HepG2 (cell line): ENCODE measurements around the gene OR10A2. TPM values are rescaled to one million over a fixed set of nuclear protein-coding genes. Genes with fewer than 3 reads are reported as not detected.
A peak's percentile ranks its signal among the peaks of the same experiment; 100 is the strongest.

Experiments used
- ATAC-seq: fragments of 200-7000 bp; cut with Tn5 transposase; 3 replicates; pipeline ENCODE4 v1.9.1; 2020; ENCODE audit warnings: mild to moderate bottlenecking, moderate library complexity
- BruUV-seq: library from RNA; stranded (reverse); fragments of 400-500 nt; replicated peaks from 2 replicates; lab custom pipeline; 2021; lab: Mats Ljungman, UMichigan
- CTCF ChIA-PET: fragments of 300-600 bp; formaldehyde crosslinking; extraction: SDS; loops from one replicate; lab custom pipeline; 2021; ENCODE audit warnings: low total read pairs, inconsistent platforms, low intra/inter-chr PET ratio; lab: Yijun Ruan, JAX
- POLR2A ChIA-PET: fragments of 350-600 bp; sonication (Branson Sonifier 250); formaldehyde crosslinking; loops from one replicate; lab custom pipeline; 2020; ENCODE audit warnings: antibody characterized with exemption, inconsistent platforms; lab: Yijun Ruan, JAX
- DNase-seq: peaks from one replicate; pipeline ENCODE4 v3.0.0-alpha.2; 2015; ENCODE audit warnings: low spot score
- FAIRE-seq: peaks from 3 replicates; lab custom pipeline; 2011; peaks lifted over from hg19 to GRCh38; lab: Jason Lieb, UNC
- H2AFZ ChIP-seq: one replicate; pipeline ENCODE4 v1.6.1; 2011; ENCODE audit warnings: low read length, inconsistent platforms
- H3K27ac ChIP-seq: fragments of 300-600 bp; 3 replicates; pipeline ENCODE4 v1.8.0; 2011; ENCODE audit warnings: mixed run types, mild to moderate bottlenecking, mixed read lengths, low read length, inconsistent platforms; ENCODE audit not compliant: insufficient read depth; ENCODE audit errors: extremely low read length
- H3K27me3 ChIP-seq, 2 experiments: fragments of 200-600 bp in 1 of 2; 2 replicates in 1 of 2; 3 replicates in 1 of 2; pipeline versions ENCODE4 v1.6.0 to v1.8.0; 2011; ENCODE audit warnings: low read length in 2 of 2, mild to moderate bottlenecking in 2 of 2, moderate library complexity in 2 of 2, inconsistent platforms in 1 of 2; ENCODE audit not compliant: insufficient read depth in 2 of 2, control insufficient read depth in 1 of 2
- H3K36me3 ChIP-seq, 2 experiments: fragments of 200-600 bp in 1 of 2; replicated peaks in 1 of 2; 2 replicates in 1 of 2; 3 replicates in 1 of 2; pipeline versions ENCODE4 v1.5.1 to v1.8.0; 2011; ENCODE audit warnings: low read length in 2 of 2, inconsistent platforms in 1 of 2; ENCODE audit not compliant: insufficient read depth in 2 of 2, control insufficient read depth in 1 of 2
- H3K4me1 ChIP-seq: 2 replicates; pipeline ENCODE4 v1.5.1; 2012; ENCODE audit warnings: low read length, inconsistent platforms; ENCODE audit not compliant: insufficient read depth
- H3K4me2 ChIP-seq: 2 replicates; pipeline ENCODE4 v1.6.0; 2011; ENCODE audit warnings: low read depth, low read length, inconsistent platforms
- H3K4me3 ChIP-seq, 3 experiments: fragments of 200-600 bp in 1 of 3; sonication (generic), shearing (Covaris generic) in 1 of 3; replicated peaks in 1 of 3; 2 replicates each; pipeline ENCODE4 v1.5.1; 2011 to 2016; ENCODE audit warnings: low read length in 3 of 3, inconsistent platforms in 2 of 3, low read depth in 2 of 3, mild to moderate bottlenecking in 2 of 3, control low read depth in 1 of 3, mixed read lengths in 1 of 3; ENCODE audit not compliant: insufficient read depth in 1 of 3
- H3K79me2 ChIP-seq: one replicate; pipeline ENCODE4 v1.6.1; 2011; ENCODE audit warnings: low read length, inconsistent platforms; ENCODE audit not compliant: insufficient read depth
- H3K9ac ChIP-seq: 2 replicates; pipeline ENCODE4 v1.6.0; 2011; ENCODE audit warnings: mild to moderate bottlenecking, low read depth, low read length, inconsistent platforms; ENCODE audit not compliant: insufficient read depth
- H3K9me3 ChIP-seq: 2 replicates; pipeline ENCODE4 v1.5.1; 2012; ENCODE audit warnings: mild to moderate bottlenecking, low read length
- H4K20me1 ChIP-seq: 2 replicates; pipeline ENCODE4 v1.6.0; 2011; ENCODE audit warnings: inconsistent platforms, mild to moderate bottlenecking, low read length, moderate library complexity; ENCODE audit not compliant: insufficient read depth
- ATM ChIP-seq: fragments of 450-650 bp; IDR thresholded peaks from 2 replicates; pipeline ENCODE4 v1.7.1; 2017; ENCODE audit warnings: mild to moderate bottlenecking, borderline replicate concordance
- RFX1 ChIP-seq: fragments of 450-650 bp; IDR thresholded peaks from 2 replicates; pipeline ENCODE4 v1.6.1; 2017
- WGBS: methylation state at CpG from one replicate; pipeline ENCODE4 v1.1.6; 2017; ENCODE audit warnings: low lambda C conversion rate; 5-methylcytosine and 5-hydroxymethylcytosine counted together
- in situ Hi-C: cut with HindIII; loops from 2 replicates; pipeline ENCODE4 v1.10.0; 2017; ENCODE audit warnings: low pct_unique_long_range_greater_than_20kb; ENCODE audit not compliant: extremely low pct_ligation_motif_present
- intact Hi-C: fragments of 100-400 bp; cut with micrococcal nuclease; formaldehyde crosslinking; loops from one replicate; pipeline ENCODE4 v1.10.0; 2022; ENCODE audit not compliant: unreplicated experiment
- polyA plus RNA-seq, 8 experiments: library from polyadenylated mRNA; depleted of rRNA in 3 of 8; stranded (reverse) in 7 of 8; unstranded in 1 of 8; fragments of >200 nt; fragmentation: Illumina TruSeq in 4 of 8; extraction: Trizol in 4 of 8; gene quantifications; 2 replicates each; pipeline versions ENCODE4 v1.2.1 to v1.2.3, GENCODE V29; 2011 to 2016; ENCODE audit warnings: low read depth in 4 of 8, missing spikeins in 1 of 8, mixed read lengths in 1 of 8; ENCODE audit not compliant: insufficient read depth in 1 of 8
- total RNA-seq, 5 experiments: library from RNA; depleted of rRNA; stranded (reverse); fragments of >200 nt; fragmentation: Illumina TruSeq; extraction: Trizol; gene quantifications; 2 replicates each; pipeline ENCODE4 v1.2.3, GENCODE V29; 2016; ENCODE audit warnings: low read depth in 1 of 5
- TF ChIP-seq, protein P1 (sequence below): sonication (generic); formaldehyde crosslinking; IDR thresholded peaks from 2 replicates; pipeline ENCODE4 v1.9.0; 2021; ENCODE audit warnings: missing genetic modification reagents, mild to moderate bottlenecking, borderline replicate concordance
- TF ChIP-seq, protein P2 (sequence below): IDR thresholded peaks from 2 replicates; pipeline ENCODE4 v1.4.0; 2020; ENCODE audit warnings: mild to moderate bottlenecking, missing genetic modification reagents
- TF ChIP-seq, protein P3 (sequence below): fragments of 450-650 bp; IDR thresholded peaks from 2 replicates; pipeline ENCODE4 v1.6.1; 2016

The OR10A2 gene
- total and polyA plus RNA-seq, 2 of the 13 experiments (the other 11 are each of a cell fraction or from before 2014, with no cell fraction given) = not detected

DNA sequence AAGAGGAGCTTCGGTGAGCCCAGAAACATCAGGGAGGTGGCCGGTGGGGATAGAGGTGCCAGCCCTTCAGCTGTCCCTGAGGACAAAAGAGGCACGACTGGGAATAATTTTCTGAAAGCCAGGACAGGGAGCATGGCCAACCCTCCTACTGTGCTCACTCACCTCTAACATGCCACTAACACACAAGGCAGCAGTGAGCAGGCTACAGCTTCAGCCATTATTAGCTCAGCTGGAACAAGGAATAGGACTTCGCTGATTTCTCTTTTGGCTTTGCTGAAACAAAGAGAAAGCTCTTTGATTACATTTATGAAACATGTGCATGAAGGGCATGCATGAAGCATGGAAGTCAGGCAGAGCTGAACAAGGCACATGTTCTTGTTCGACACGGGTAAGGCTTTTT lies 29.5 kb upstream of the OR10A2 start:
- DNase-seq (no peak), FAIRE-seq (no peak), ATAC-seq (no peak)
- CTCF ChIA-PET = no interaction called here
- Histone ChIP-seq H3K4me2 (no peak overlapping the region), H3K9ac (no peak overlapping the region), H3K4me3 (no peak overlapping the region), H3K27me3 (no peaks in the 10 kb centered on the region; a peak in 1 of 5 replicates), H3K4me1 (no peaks in the 10 kb centered on the region), H3K36me3 (no peaks in the 10 kb centered on the region), H2AFZ (no peak overlapping the region), H3K27ac (no peak overlapping the region), H3K79me2 (no peaks in the 10 kb centered on the region), H4K20me1 (no peaks in the 10 kb centered on the region), H3K9me3 (no peaks in the 10 kb centered on the region)
- in situ Hi-C loops = no loop called here
- intact Hi-C loops = no loop called here
- POLR2A ChIA-PET = no interaction called here
- no TSS peak for BruUV-seq
- TF ChIP-seq, protein P1, sequence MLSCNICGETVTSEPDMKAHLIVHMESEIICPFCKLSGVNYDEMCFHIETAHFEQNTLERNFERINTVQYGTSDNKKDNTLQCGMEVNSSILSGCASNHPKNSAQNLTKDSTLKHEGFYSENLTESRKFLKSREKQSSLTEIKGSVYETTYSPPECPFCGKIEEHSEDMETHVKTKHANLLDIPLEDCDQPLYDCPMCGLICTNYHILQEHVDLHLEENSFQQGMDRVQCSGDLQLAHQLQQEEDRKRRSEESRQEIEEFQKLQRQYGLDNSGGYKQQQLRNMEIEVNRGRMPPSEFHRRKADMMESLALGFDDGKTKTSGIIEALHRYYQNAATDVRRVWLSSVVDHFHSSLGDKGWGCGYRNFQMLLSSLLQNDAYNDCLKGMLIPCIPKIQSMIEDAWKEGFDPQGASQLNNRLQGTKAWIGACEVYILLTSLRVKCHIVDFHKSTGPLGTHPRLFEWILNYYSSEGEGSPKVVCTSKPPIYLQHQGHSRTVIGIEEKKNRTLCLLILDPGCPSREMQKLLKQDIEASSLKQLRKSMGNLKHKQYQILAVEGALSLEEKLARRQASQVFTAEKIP (CRISPR knock-in tag) = no peak
- TF ChIP-seq, protein P2, sequence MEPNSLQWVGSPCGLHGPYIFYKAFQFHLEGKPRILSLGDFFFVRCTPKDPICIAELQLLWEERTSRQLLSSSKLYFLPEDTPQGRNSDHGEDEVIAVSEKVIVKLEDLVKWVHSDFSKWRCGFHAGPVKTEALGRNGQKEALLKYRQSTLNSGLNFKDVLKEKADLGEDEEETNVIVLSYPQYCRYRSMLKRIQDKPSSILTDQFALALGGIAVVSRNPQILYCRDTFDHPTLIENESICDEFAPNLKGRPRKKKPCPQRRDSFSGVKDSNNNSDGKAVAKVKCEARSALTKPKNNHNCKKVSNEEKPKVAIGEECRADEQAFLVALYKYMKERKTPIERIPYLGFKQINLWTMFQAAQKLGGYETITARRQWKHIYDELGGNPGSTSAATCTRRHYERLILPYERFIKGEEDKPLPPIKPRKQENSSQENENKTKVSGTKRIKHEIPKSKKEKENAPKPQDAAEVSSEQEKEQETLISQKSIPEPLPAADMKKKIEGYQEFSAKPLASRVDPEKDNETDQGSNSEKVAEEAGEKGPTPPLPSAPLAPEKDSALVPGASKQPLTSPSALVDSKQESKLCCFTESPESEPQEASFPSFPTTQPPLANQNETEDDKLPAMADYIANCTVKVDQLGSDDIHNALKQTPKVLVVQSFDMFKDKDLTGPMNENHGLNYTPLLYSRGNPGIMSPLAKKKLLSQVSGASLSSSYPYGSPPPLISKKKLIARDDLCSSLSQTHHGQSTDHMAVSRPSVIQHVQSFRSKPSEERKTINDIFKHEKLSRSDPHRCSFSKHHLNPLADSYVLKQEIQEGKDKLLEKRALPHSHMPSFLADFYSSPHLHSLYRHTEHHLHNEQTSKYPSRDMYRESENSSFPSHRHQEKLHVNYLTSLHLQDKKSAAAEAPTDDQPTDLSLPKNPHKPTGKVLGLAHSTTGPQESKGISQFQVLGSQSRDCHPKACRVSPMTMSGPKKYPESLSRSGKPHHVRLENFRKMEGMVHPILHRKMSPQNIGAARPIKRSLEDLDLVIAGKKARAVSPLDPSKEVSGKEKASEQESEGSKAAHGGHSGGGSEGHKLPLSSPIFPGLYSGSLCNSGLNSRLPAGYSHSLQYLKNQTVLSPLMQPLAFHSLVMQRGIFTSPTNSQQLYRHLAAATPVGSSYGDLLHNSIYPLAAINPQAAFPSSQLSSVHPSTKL (CRISPR knock-in tag) = no peak
- TF ChIP-seq, protein P3, sequence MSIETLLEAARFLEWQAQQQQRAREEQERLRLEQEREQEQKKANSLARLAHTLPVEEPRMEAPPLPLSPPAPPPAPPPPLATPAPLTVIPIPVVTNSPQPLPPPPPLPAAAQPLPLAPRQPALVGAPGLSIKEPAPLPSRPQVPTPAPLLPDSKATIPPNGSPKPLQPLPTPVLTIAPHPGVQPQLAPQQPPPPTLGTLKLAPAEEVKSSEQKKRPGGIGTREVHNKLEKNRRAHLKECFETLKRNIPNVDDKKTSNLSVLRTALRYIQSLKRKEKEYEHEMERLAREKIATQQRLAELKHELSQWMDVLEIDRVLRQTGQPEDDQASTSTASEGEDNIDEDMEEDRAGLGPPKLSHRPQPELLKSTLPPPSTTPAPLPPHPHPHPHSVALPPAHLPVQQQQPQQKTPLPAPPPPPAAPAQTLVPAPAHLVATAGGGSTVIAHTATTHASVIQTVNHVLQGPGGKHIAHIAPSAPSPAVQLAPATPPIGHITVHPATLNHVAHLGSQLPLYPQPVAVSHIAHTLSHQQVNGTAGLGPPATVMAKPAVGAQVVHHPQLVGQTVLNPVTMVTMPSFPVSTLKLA = 0 out of 2 replicates have a peak, but pooled peaks have one; percentile 10
- TF ChIP-seq RFX1 = no peak
- TF ChIP-seq ATM = no peak
- WGBS = 0% methylated on average over 6 of the region's 6 CpGs
